ENCODE measurements around the gene KRTAP3-1. TPM values are rescaled to one million over a fixed set of nuclear protein-coding genes. Genes with fewer than 3 reads are reported as not detected.

KRTAP3-1 gene
- total RNA-seq, 4 donors from 2014 or later, result not detected

- in situ Hi-C loops (cut with MboI; ENCODE audit: low pct_ligation_motif_present in 1 of 4, low pct_unique_long_range_greater_than_20kb in 1 of 4, low sequenced_read_pairs in 3 of 4) (no loop called here), intact Hi-C loops (cut with DNase I; ENCODE audit: low total_unique reads) (no loop called here)
- Histone ChIP-seq H3K27me3 (peaks cover 3% of the 10 kb centered on the region), H3K9me3 (no peaks in the 10 kb centered on the region), H3K4me1 (peaks cover 0 to 4% (median 0%) of the 10 kb centered on the region in 4 donors), H3K36me3 (no peaks in the 10 kb centered on the region), H3K4me3 (no peak within 1 kb of the TSS), H3K27ac (no peak within 1 kb of the TSS)
- DNase-seq, result no peak
- WGBS, 2 donors (ENCODE audit: low coverage in 1 of 2), result 40 to 43% methylated on average over 1 to 4 of the region's 4 CpGs
- TF ChIP-seq POLR2AphosphoS5 (IDR thresholded peaks at IDR 0.05), result no peak
- TF ChIP-seq CTCF (IDR thresholded peaks at IDR 0.05), result no peak
- no peak for TF ChIP-seq EP300 (IDR thresholded peaks at IDR 0.05; ENCODE audit: low read depth)
- TF ChIP-seq POLR2A (IDR thresholded peaks at IDR 0.05), result no peak
Measured at GRCh38 chr17:40993839-40994238, 15.1 kb downstream of the KRTAP3-1 start, which contains the start of gene KRTAP3-3. TSS of gene KRTAP3-3 (minus strand) at chr17:40994164. CDS start at chr17:40994097, 67 bp downstream.

- no peaks in the 10 kb centered on the region for H3K9me3 ChIP-seq
- in situ Hi-C loops (cut with MboI; ENCODE audit: low pct_ligation_motif_present in 1 of 4, low pct_unique_long_range_greater_than_20kb in 1 of 4, low sequenced_read_pairs in 3 of 4) (no loop called here), intact Hi-C loops (cut with DNase I; ENCODE audit: low total_unique reads) (no loop called here)
- no peak overlapping the region for H3K27ac ChIP-seq
- H3K4me1 ChIP-seq, result peaks cover 0 to 4% (median 0%) of the 10 kb centered on the region in 4 donors
- 82% methylated on average over 2 of the region's 2 CpGs for WGBS, 2 donors (ENCODE audit: low coverage in 1 of 2)
- no peak overlapping the region for H3K4me3 ChIP-seq
- H3K27me3 ChIP-seq, result peaks cover 3% of the 10 kb centered on the region
- TF ChIP-seq EP300 (IDR thresholded peaks at IDR 0.05; ENCODE audit: low read depth), result no peak
- TF ChIP-seq POLR2AphosphoS5 (IDR thresholded peaks at IDR 0.05), result no peak
- TF ChIP-seq POLR2A (IDR thresholded peaks at IDR 0.05), result no peak
- no peak for TF ChIP-seq CTCF (IDR thresholded peaks at IDR 0.05)
- H3K36me3 ChIP-seq, result no peaks in the 10 kb centered on the region
- DNase-seq, result no peak
Measured at GRCh38 chr17:40993084-40993483, 15.8 kb downstream of the KRTAP3-1 start.

GRCh38 chr17:40992666-40993065 is 16.3 kb downstream of the KRTAP3-1 start:
- WGBS, 2 donors (ENCODE audit: low coverage in 1 of 2), result 53% methylated on average over 2 to 3 of the region's 3 CpGs
- Histone ChIP-seq H3K4me1 (peaks cover 0 to 4% (median 0%) of the 10 kb centered on the region in 4 donors), H3K27me3 (peaks cover 3% of the 10 kb centered on the region), H3K27ac (peak overlapping the region in 1 of 4 donors; percentile 33), H3K36me3 (no peaks in the 10 kb centered on the region), H3K9me3 (no peaks in the 10 kb centered on the region), H3K4me3 (no peak overlapping the region)
- in situ Hi-C loops (cut with MboI; ENCODE audit: low pct_ligation_motif_present in 1 of 4, low pct_unique_long_range_greater_than_20kb in 1 of 4, low sequenced_read_pairs in 3 of 4) (no loop called here), intact Hi-C loops (cut with DNase I; ENCODE audit: low total_unique reads) (no loop called here)
- no peak for DNase-seq
- no peak for TF ChIP-seq POLR2AphosphoS5 (IDR thresholded peaks at IDR 0.05)
- no peak for TF ChIP-seq POLR2A (IDR thresholded peaks at IDR 0.05)
- no peak for TF ChIP-seq CTCF (IDR thresholded peaks at IDR 0.05)
- TF ChIP-seq EP300 (IDR thresholded peaks at IDR 0.05; ENCODE audit: low read depth), result no peak

GRCh38 chr17:40986920-40987319 is 22.0 kb downstream of the KRTAP3-1 start:
- intact Hi-C loops (cut with DNase I; ENCODE audit: low total_unique reads) (no loop called here), in situ Hi-C loops (cut with MboI; ENCODE audit: low pct_ligation_motif_present in 1 of 4, low pct_unique_long_range_greater_than_20kb in 1 of 4, low sequenced_read_pairs in 3 of 4) (no loop called here)
- H3K27me3 ChIP-seq, result peaks cover 3% of the 10 kb centered on the region
- DNase-seq, result no peak
- no peak for TF ChIP-seq EP300 (IDR thresholded peaks at IDR 0.05; ENCODE audit: low read depth)
- TF ChIP-seq POLR2AphosphoS5 (IDR thresholded peaks at IDR 0.05), result no peak
- TF ChIP-seq POLR2A (IDR thresholded peaks at IDR 0.05), result no peak
- no peak for TF ChIP-seq CTCF (IDR thresholded peaks at IDR 0.05)
- no peaks in the 10 kb centered on the region for H3K36me3 ChIP-seq
- H3K4me3 ChIP-seq, result no peak overlapping the region
- H3K4me1 ChIP-seq, result no peaks in the 10 kb centered on the region
- no peak overlapping the region for H3K27ac ChIP-seq
- H3K9me3 ChIP-seq, result no peaks in the 10 kb centered on the region
- 64 to 86% methylated on average over 1 to 8 of the region's 8 CpGs for WGBS, 2 donors (ENCODE audit: low coverage in 1 of 2)

Measured in transverse colon (tissue), 4 donors.